Measurements from ENCODE around the gene DHRS12.

- no peak for TF ChIP-seq CTCF (IDR thresholded peaks at IDR 0.05)
- TF ChIP-seq POLR2AphosphoS5 (IDR thresholded peaks at IDR 0.05) = peak in 1 of 3 donors; percentile 5
- no peak for TF ChIP-seq EP300 (IDR thresholded peaks at IDR 0.05)
- TF ChIP-seq POLR2A (IDR thresholded peaks at IDR 0.05) = no peak
Observed at GRCh38 chr13:51780099-51780498, 23.9 kb downstream of the DHRS12 start.
